B cell (primary cell): ENCODE data around the gene TLL1. TPM values are rescaled to one million over a fixed set of nuclear protein-coding genes. Genes with fewer than 3 reads are reported as not detected.

Experiments
- ATAC-seq: fragments of 200-7000 bp; cut with Tn5 transposase; one replicate; pipeline ENCODE4 v1.10.0; 2021; ENCODE audit warnings: low read depth, mild to moderate bottlenecking, moderate number of reproducible peaks, moderate library complexity
- CTCF ChIA-PET: fragments of 350-600 bp; sonication (Branson Sonifier 250); formaldehyde crosslinking; loops from one replicate; lab custom pipeline; 2021; ENCODE audit warnings: antibody characterized with exemption, inconsistent platforms; lab: Charles Lee
- POLR2A ChIA-PET: fragments of 350-600 bp; sonication (Branson Sonifier 250); formaldehyde crosslinking; loops from one replicate; lab custom pipeline; 2021; ENCODE audit warnings: antibody characterized with exemption; lab: Charles Lee
- DNase-seq: peaks from one replicate; pipeline ENCODE4 v3.0.0; 2013
- H2AFZ ChIP-seq: 2 replicates; pipeline ENCODE4 v1.6.1; 2012; ENCODE audit warnings: mild to moderate bottlenecking, low read depth, low read length; ENCODE audit not compliant: insufficient read depth, poor library complexity, severe bottlenecking
- H3K27ac ChIP-seq, 2 donors: 1 replicate in 1 of 2; 2 replicates in 1 of 2; pipeline ENCODE4 v1.5.1; 2012 to 2013; ENCODE audit warnings: low read length in 2 of 2, mild to moderate bottlenecking in 2 of 2, moderate library complexity in 1 of 2
- H3K27me3 ChIP-seq, 4 experiments: fragments of 200-600 bp in 1 of 4; sonication (generic) in 1 of 4; replicated peaks in 1 of 4; 1 replicate in 2 of 4; 2 replicates in 2 of 4; pipeline versions ENCODE4 v1.6.1 to v1.7.0; 2013 to 2016; ENCODE audit warnings: low read length in 3 of 4, mild to moderate bottlenecking in 2 of 4, mixed read lengths in 1 of 4, moderate library complexity in 1 of 4; ENCODE audit not compliant: insufficient read depth in 4 of 4, control insufficient read depth in 3 of 4; ENCODE audit errors: control extremely low read depth in 1 of 4
- H3K36me3 ChIP-seq, 2 experiments: replicated peaks in 1 of 2; 1 replicate in 1 of 2; 2 replicates in 1 of 2; pipeline versions ENCODE4 v1.6.1 to v1.7.1; 2013; ENCODE audit warnings: low read length in 1 of 2; ENCODE audit not compliant: insufficient read depth in 2 of 2, control insufficient read depth in 1 of 2; ENCODE audit errors: control extremely low read depth in 1 of 2, extremely low read depth in 1 of 2
- H3K4me1 ChIP-seq, 2 donors: fragments of 200-600 bp in 1 of 2; sonication (generic) in 1 of 2; 1 replicate in 1 of 2; 2 replicates in 1 of 2; pipeline versions ENCODE4 v1.5.1 to v1.6.1; 2013 to 2017; ENCODE audit warnings: low read length in 2 of 2; ENCODE audit not compliant: control insufficient read depth in 2 of 2, insufficient read depth in 2 of 2
- H3K4me2 ChIP-seq: replicated peaks from 2 replicates; pipeline ENCODE3; 2012; ENCODE audit warnings: mild to moderate bottlenecking, low read depth, low read length; ENCODE audit not compliant: poor library complexity, severe bottlenecking
- H3K4me3 ChIP-seq, 5 experiments: fragments of 200-600 bp in 1 of 5; sonication (generic) in 1 of 5; 1 replicate in 3 of 5; 2 replicates in 2 of 5; pipeline versions ENCODE4 v1.5.1 to v1.7.0; 2011 to 2016; ENCODE audit warnings: low read length in 4 of 5, mild to moderate bottlenecking in 4 of 5, low read depth in 2 of 5, control low read depth in 1 of 5, moderate library complexity in 1 of 5; ENCODE audit not compliant: insufficient read depth in 1 of 5; ENCODE audit errors: control extremely low read depth in 1 of 5, extremely low read depth in 1 of 5
- H3K79me2 ChIP-seq: fragments of 200-600 bp; sonication (generic); one replicate; pipeline ENCODE4 v1.6.0; 2016; ENCODE audit warnings: low read length; ENCODE audit not compliant: control insufficient read depth, insufficient read depth
- H3K9ac ChIP-seq: fragments of 200-600 bp; sonication (generic); 2 replicates; pipeline ENCODE4 v1.6.1; 2017; ENCODE audit warnings: mild to moderate bottlenecking, low read length, moderate library complexity
- H3K9me3 ChIP-seq, 3 donors: one replicate each; pipeline versions ENCODE4 v1.6.1 to v1.7.1; 2013; ENCODE audit warnings: low read length in 2 of 3; ENCODE audit not compliant: control insufficient read depth in 2 of 3, insufficient read depth in 1 of 3; ENCODE audit errors: control extremely low read depth in 1 of 3
- H4K20me1 ChIP-seq: 2 replicates; pipeline ENCODE4 v1.6.0; 2012; ENCODE audit warnings: mild to moderate bottlenecking, low read length; ENCODE audit not compliant: insufficient read depth, control insufficient read depth, poor library complexity, severe bottlenecking
- H3K27ac Mint-ChIP-seq: one replicate; pipeline ENCODE4 v1.8.0; 2021; ENCODE audit warnings: mixed read lengths
- H3K27me3 Mint-ChIP-seq: one replicate; pipeline ENCODE4 v1.8.0; 2021; ENCODE audit warnings: mixed read lengths
- H3K4me1 Mint-ChIP-seq: one replicate; pipeline ENCODE4 v1.8.0; 2021; ENCODE audit warnings: mixed read lengths
- H3K4me3 Mint-ChIP-seq: one replicate; pipeline ENCODE4 v1.8.0; 2021; ENCODE audit warnings: mixed read lengths
- H3K9me3 Mint-ChIP-seq: one replicate; pipeline ENCODE4 v1.8.0; 2022; ENCODE audit warnings: mixed read lengths; ENCODE audit not compliant: insufficient read depth
- CTCF ChIP-seq: fragments of 200-600 bp; IDR thresholded peaks from one replicate; pipeline ENCODE4 v1.8.0; 2022; ENCODE audit warnings: antibody characterized with exemption, mild to moderate bottlenecking
- EZH2 ChIP-seq: IDR thresholded peaks from 2 replicates; pipeline ENCODE4 v1.6.1; 2012; ENCODE audit warnings: borderline replicate concordance, low read depth, mild to moderate bottlenecking, moderate library complexity, low read length; ENCODE audit not compliant: insufficient read depth, poor library complexity, severe bottlenecking
- WGBS: methylation state at CpG from one replicate; pipeline ENCODE4 v1.1.5; 2013; ENCODE audit warnings: missing lambda C conversion rate; ENCODE audit not compliant: insufficient coverage; 5-methylcytosine and 5-hydroxymethylcytosine counted together
- intact Hi-C: fragments of 100-400 bp; cut with micrococcal nuclease; formaldehyde crosslinking; loops from one replicate; pipeline ENCODE4 v1.10.0; 2022
- polyA plus RNA-seq: library from polyadenylated mRNA; depleted of rRNA; stranded (reverse); fragments of >200 nt; gene quantifications from 2 replicates; pipeline ENCODE4 v1.2.3, GENCODE V29; 2012
- total RNA-seq, 2 donors: library from RNA; stranded (reverse); fragments of 120-200 nt in 1 of 2; gene quantifications; 1 replicate in 1 of 2; 2 replicates in 1 of 2; pipeline versions ENCODE4 v1.2.3 to v1.2.4, GENCODE V29; 2013 to 2022

TLL1 gene
- total and polyA plus RNA-seq, 2 donors (not counting 1 experiment from before 2014, with no cell fraction given): not detected

GRCh38 chr4:166049036-166049435, 176.0 kb downstream of the TLL1 start:
- Histone ChIP-seq H3K4me3 (no peak overlapping the region), H3K36me3 (no peaks in the 10 kb centered on the region), H3K27ac (no peak overlapping the region), H3K4me1 (no peaks in the 10 kb centered on the region), H3K79me2 (no peaks in the 10 kb centered on the region), H3K9ac (no peak overlapping the region), H3K27me3 (no peaks in the 10 kb centered on the region), H2AFZ (no peak overlapping the region), H3K9me3 (no peaks in the 10 kb centered on the region), H3K4me2 (no peak overlapping the region), H4K20me1 (no peaks in the 10 kb centered on the region)
- WGBS: 83% methylated on average over 2 of the region's 5 CpGs
- no peaks in the 10 kb centered on the region for H3K9me3 Mint-ChIP-seq
- POLR2A ChIA-PET: no interaction called here
- no peak for TF ChIP-seq EZH2
- TF ChIP-seq CTCF: no peak
- intact Hi-C loops: no loop called here
- DNase-seq (no peak), ATAC-seq (no peak)
- H3K4me1 Mint-ChIP-seq: no peaks in the 10 kb centered on the region
- H3K27me3 Mint-ChIP-seq: no peaks in the 10 kb centered on the region
- no peak overlapping the region for H3K4me3 Mint-ChIP-seq
- CTCF ChIA-PET: no interaction called here
- no peak overlapping the region for H3K27ac Mint-ChIP-seq

GRCh38 chr4:166064721-166065120, 191.7 kb downstream of the TLL1 start:
- Histone ChIP-seq H3K9me3 (no peaks in the 10 kb centered on the region), H4K20me1 (no peaks in the 10 kb centered on the region), H3K4me2 (no peak overlapping the region), H3K27me3 (no peaks in the 10 kb centered on the region), H3K4me1 (no peaks in the 10 kb centered on the region), H2AFZ (no peak overlapping the region), H3K9ac (no peak overlapping the region), H3K4me3 (no peak overlapping the region), H3K27ac (no peak overlapping the region), H3K79me2 (no peaks in the 10 kb centered on the region), H3K36me3 (no peaks in the 10 kb centered on the region)
- CTCF ChIA-PET: no interaction called here
- POLR2A ChIA-PET: no interaction called here
- H3K27me3 Mint-ChIP-seq: no peaks in the 10 kb centered on the region
- no peaks in the 10 kb centered on the region for H3K9me3 Mint-ChIP-seq
- no peak for TF ChIP-seq EZH2
- no peak for TF ChIP-seq CTCF
- no peak overlapping the region for H3K27ac Mint-ChIP-seq
- DNase-seq: no peak
- no peak overlapping the region for H3K4me3 Mint-ChIP-seq
- intact Hi-C loops: no loop called here
- ATAC-seq: no peak
- H3K4me1 Mint-ChIP-seq: no peaks in the 10 kb centered on the region
